CD4-positive, CD25-positive, alpha-beta regulatory T cell (primary cell): Measurements from ENCODE around the gene ANKRD35. TPM values are rescaled to one million over a fixed set of nuclear protein-coding genes. Genes with fewer than 3 reads are reported as not detected.

Experiments used
- ATAC-seq, 2 donors: fragments of 150-1000 bp; cut with Tn5 transposase; one replicate each; pipeline ENCODE4 v1.10.0; 2021; ENCODE audit warnings: low read depth in 2 of 2, moderate number of reproducible peaks in 2 of 2, moderate library complexity in 1 of 2
- DNase-seq, 3 donors: peaks; one replicate each; pipeline versions ENCODE4 v3.0.0 to v3.0.0-alpha.2; 2012 to 2022; ENCODE audit warnings: mixed read lengths in 1 of 3
- H3K27ac ChIP-seq: one replicate; pipeline ENCODE4 v1.7.0; 2013; ENCODE audit warnings: mild to moderate bottlenecking, low read length; ENCODE audit not compliant: insufficient read depth, poor library complexity, severe bottlenecking
- H3K27me3 ChIP-seq: one replicate; pipeline ENCODE4 v1.7.0; 2013; ENCODE audit warnings: low read length; ENCODE audit not compliant: control insufficient read depth, insufficient read depth
- H3K36me3 ChIP-seq: one replicate; pipeline ENCODE4 v1.7.0; 2013; ENCODE audit warnings: mild to moderate bottlenecking, low read length, moderate library complexity; ENCODE audit not compliant: control insufficient read depth, insufficient read depth
- H3K4me1 ChIP-seq: 2 replicates; pipeline ENCODE4 v1.7.0; 2013; ENCODE audit warnings: mild to moderate bottlenecking, low read length; ENCODE audit not compliant: insufficient read depth, control insufficient read depth, poor library complexity, severe bottlenecking
- H3K4me3 ChIP-seq: one replicate; pipeline ENCODE4 v1.7.0; 2013; ENCODE audit warnings: low read depth, mild to moderate bottlenecking, low read length, moderate library complexity
- H3K9me3 ChIP-seq, 2 experiments: 1 replicate in 1 of 2; 2 replicates in 1 of 2; pipeline ENCODE4 v1.7.0; 2013; ENCODE audit warnings: low read length in 2 of 2, mild to moderate bottlenecking in 1 of 2, moderate library complexity in 1 of 2; ENCODE audit not compliant: control insufficient read depth in 2 of 2
- H3K27ac Mint-ChIP-seq, 3 donors: one replicate each; pipeline ENCODE4 v1.8.0; 2020 to 2022; ENCODE audit warnings: mild to moderate bottlenecking in 3 of 3, mixed read lengths in 3 of 3, moderate library complexity in 2 of 3
- H3K27me3 Mint-ChIP-seq: one replicate; pipeline ENCODE4 v1.8.0; 2022; ENCODE audit warnings: mild to moderate bottlenecking, mixed read lengths
- H3K36me3 Mint-ChIP-seq: one replicate; pipeline ENCODE4 v1.8.0; 2020; ENCODE audit warnings: mixed read lengths
- H3K4me1 Mint-ChIP-seq, 4 donors: one replicate each; pipeline ENCODE4 v1.8.0; 2020 to 2022; ENCODE audit warnings: mixed read lengths in 4 of 4, mild to moderate bottlenecking in 1 of 4
- H3K4me3 Mint-ChIP-seq, 4 donors: one replicate each; pipeline ENCODE4 v1.8.0; 2020 to 2022; ENCODE audit warnings: mild to moderate bottlenecking in 4 of 4, mixed read lengths in 4 of 4, moderate library complexity in 3 of 4
- H3K9me3 Mint-ChIP-seq, 7 donors: one replicate each; pipeline ENCODE4 v1.8.0; 2020 to 2022; ENCODE audit warnings: mixed read lengths in 7 of 7, mild to moderate bottlenecking in 3 of 7, moderate library complexity in 2 of 7
- polyA plus RNA-seq, 4 donors: library from polyadenylated mRNA; unstranded; fragments of 300-500 nt; fragmentation: Illumina TruSeq; gene quantifications; one replicate each; pipeline ENCODE4 v1.2.3, GENCODE V29; 2021
- total RNA-seq: library from RNA; stranded (reverse); gene quantifications from one replicate; pipeline ENCODE4 v1.2.3, GENCODE V29; 2022

ANKRD35 gene
- total and polyA plus RNA-seq, 5 donors from 2014 or later: 0.17 to 0.45 (median 0.26) TPM

- peak overlapping the region; percentile 74 to 93 (median 92) for H3K27ac Mint-ChIP-seq
- ATAC-seq (peak; percentile 41 to 54), DNase-seq (peak; percentile 47 to 70 (median 66))
- H3K4me3 Mint-ChIP-seq: peak overlapping the region; percentile 90 to 99 (median 96)
- Histone ChIP-seq H3K4me1 (peaks cover 17% of the 10 kb centered on the region), H3K9me3 (no peaks in the 10 kb centered on the region), H3K36me3 (peaks cover 20% of the 10 kb centered on the region), H3K27me3 (no peaks in the 10 kb centered on the region), H3K4me3 (peak overlapping the region; percentile 89), H3K27ac (peak overlapping the region; percentile 65)
- H3K4me1 Mint-ChIP-seq: peaks cover 0 to 28% (median 12%) of the 10 kb centered on the region in 4 donors
- H3K27me3 Mint-ChIP-seq: peaks cover 19% of the 10 kb centered on the region
- peaks cover 16% of the 10 kb centered on the region for H3K36me3 Mint-ChIP-seq
- peaks cover 0 to 1% (median 0%) of the 10 kb centered on the region in 7 donors for H3K9me3 Mint-ChIP-seq
Observed at GRCh38 chr1:145859491-145860023, 26.1 kb downstream of the ANKRD35 start.

GRCh38 chr1:145858901-145859490 lies 26.7 kb downstream of the ANKRD35 start, which contains the start of gene PIAS3:
Gene PIAS3, minus strand, starts transcription at chr1:145859081. Its CDS starts 91 bp downstream, at chr1:145858990.
- Histone ChIP-seq H3K9me3 (no peaks in the 10 kb centered on the region), H3K27me3 (no peaks in the 10 kb centered on the region), H3K36me3 (peaks cover 26% of the 10 kb centered on the region), H3K4me1 (peaks cover 17% of the 10 kb centered on the region), H3K27ac (peak within 1 kb of the TSS; percentile 65), H3K4me3 (peak within 1 kb of the TSS; percentile 89)
- DNase-seq (peak; percentile 79 to 92 (median 83)), ATAC-seq (peak; percentile 89 to 90)
- Mint-ChIP-seq H3K4me3 (peak within 1 kb of the TSS; percentile 90 to 99 (median 96)), H3K9me3 (peaks cover 0 to 1% (median 0%) of the 10 kb centered on the region in 7 donors), H3K36me3 (peaks cover 19% of the 10 kb centered on the region), H3K27me3 (peaks cover 15% of the 10 kb centered on the region), H3K4me1 (peaks cover 0 to 29% (median 12%) of the 10 kb centered on the region in 4 donors), H3K27ac (peak within 1 kb of the TSS; percentile 74 to 93 (median 92))

GRCh38 chr1:145858238-145858900 lies 27.3 kb downstream of the ANKRD35 start:
- peaks cover 0 to 30% (median 12%) of the 10 kb centered on the region in 4 donors for H3K4me1 Mint-ChIP-seq
- peak in 2 of 3 donors; percentile 48 to 72 for DNase-seq
- ATAC-seq: peak; percentile 44 to 49

GRCh38 chr1:145857170-145857569 lies 28.5 kb downstream of the ANKRD35 start:
- Histone ChIP-seq H3K4me3 (no peak overlapping the region), H3K9me3 (no peaks in the 10 kb centered on the region), H3K27me3 (no peaks in the 10 kb centered on the region), H3K4me1 (peaks cover 17% of the 10 kb centered on the region), H3K36me3 (peaks cover 35% of the 10 kb centered on the region), H3K27ac (no peak overlapping the region)
- DNase-seq (no peak), ATAC-seq (no peak)
- peaks cover 0 to 1% (median 0%) of the 10 kb centered on the region in 7 donors for H3K9me3 Mint-ChIP-seq
- peaks cover 10% of the 10 kb centered on the region for H3K27me3 Mint-ChIP-seq
- H3K4me1 Mint-ChIP-seq: peaks cover 0 to 30% (median 12%) of the 10 kb centered on the region in 4 donors
- no peak overlapping the region for H3K27ac Mint-ChIP-seq
- peak overlapping the region in 3 of 4 donors; percentile 41 to 99 (median 97) for H3K4me3 Mint-ChIP-seq
- peaks cover 29% of the 10 kb centered on the region for H3K36me3 Mint-ChIP-seq

More at GRCh38 chr1:145858238-145858900, 27.3 kb downstream of the ANKRD35 start:
- Mint-ChIP-seq H3K36me3 (peaks cover 24% of the 10 kb centered on the region), H3K27ac (peak overlapping the region; percentile 74 to 93 (median 92)), H3K9me3 (peaks cover 0 to 1% (median 0%) of the 10 kb centered on the region in 7 donors), H3K4me3 (peak overlapping the region; percentile 90 to 99 (median 96)), H3K27me3 (peaks cover 12% of the 10 kb centered on the region)
- H3K27me3 ChIP-seq: no peaks in the 10 kb centered on the region
- H3K27ac ChIP-seq: peak overlapping the region; percentile 65
- H3K4me1 ChIP-seq: peaks cover 17% of the 10 kb centered on the region
- peaks cover 30% of the 10 kb centered on the region for H3K36me3 ChIP-seq
- peak overlapping the region; percentile 89 for H3K4me3 ChIP-seq
- H3K9me3 ChIP-seq: no peaks in the 10 kb centered on the region

GRCh38 chr1:145855426-145855948 lies 30.2 kb downstream of the ANKRD35 start:
- Mint-ChIP-seq H3K4me3 (peak overlapping the region; percentile 34 to 99 (median 70)), H3K27ac (peak overlapping the region in 2 of 3 donors; percentile 27 to 37), H3K9me3 (peaks cover 0 to 1% (median 0%) of the 10 kb centered on the region in 7 donors)

GRCh38 chr1:145849356-145850160 lies 36.1 kb downstream of the ANKRD35 start:
- peak overlapping the region in 1 of 4 donors; percentile 44 for H3K4me3 Mint-ChIP-seq
- H3K36me3 Mint-ChIP-seq: peaks cover 30% of the 10 kb centered on the region
- Histone ChIP-seq H3K36me3 (peaks cover 32% of the 10 kb centered on the region), H3K27ac (no peak overlapping the region), H3K27me3 (no peaks in the 10 kb centered on the region), H3K4me1 (peaks cover 16% of the 10 kb centered on the region), H3K4me3 (no peak overlapping the region), H3K9me3 (no peaks in the 10 kb centered on the region)
- H3K9me3 Mint-ChIP-seq: no peaks in the 10 kb centered on the region
- no peaks in the 10 kb centered on the region for H3K27me3 Mint-ChIP-seq
- H3K27ac Mint-ChIP-seq: peak overlapping the region in 1 of 3 donors; percentile 6
- ATAC-seq (no peak), DNase-seq (no peak)
- peaks cover 0 to 10% (median 3%) of the 10 kb centered on the region in 4 donors for H3K4me1 Mint-ChIP-seq

More at GRCh38 chr1:145855426-145855948, 30.2 kb downstream of the ANKRD35 start:
- Histone ChIP-seq H3K27me3 (no peaks in the 10 kb centered on the region), H3K36me3 (peaks cover 44% of the 10 kb centered on the region), H3K9me3 (no peaks in the 10 kb centered on the region), H3K4me3 (no peak overlapping the region), H3K27ac (no peak overlapping the region), H3K4me1 (peaks cover 17% of the 10 kb centered on the region)
- DNase-seq: no peak
- ATAC-seq: no peak
- peaks cover 38% of the 10 kb centered on the region for H3K36me3 Mint-ChIP-seq
- H3K27me3 Mint-ChIP-seq: peaks cover 4% of the 10 kb centered on the region
- peaks cover 0 to 30% (median 12%) of the 10 kb centered on the region in 4 donors for H3K4me1 Mint-ChIP-seq

GRCh38 chr1:145847827-145848226 lies 37.8 kb downstream of the ANKRD35 start:
- H3K27ac ChIP-seq: no peak overlapping the region
- Mint-ChIP-seq H3K4me3 (peak overlapping the region in 1 of 4 donors; percentile 33), H3K27me3 (no peaks in the 10 kb centered on the region), H3K27ac (peak overlapping the region; percentile 23 to 78 (median 65)), H3K4me1 (peaks cover 0 to 8% (median 3%) of the 10 kb centered on the region in 4 donors), H3K9me3 (no peaks in the 10 kb centered on the region), H3K36me3 (peaks cover 20% of the 10 kb centered on the region)
- no peak overlapping the region for H3K4me3 ChIP-seq
- no peak for DNase-seq
- peaks cover 25% of the 10 kb centered on the region for H3K36me3 ChIP-seq
- peaks cover 16% of the 10 kb centered on the region for H3K4me1 ChIP-seq
- H3K9me3 ChIP-seq: no peaks in the 10 kb centered on the region
- no peaks in the 10 kb centered on the region for H3K27me3 ChIP-seq
- no peak for ATAC-seq
